AG04449 (cell line): ENCODE results near the gene ITGAL.
"Not testable (repeated sequence)": the region's sequence is repeated elsewhere in the genome, so short reads cannot be mapped to it uniquely, and the experiment has no call there.

Experiments used
- CTCF ChIA-PET: fragments of 350-600 bp; formaldehyde crosslinking; extraction: SDS; loops from one replicate; lab custom pipeline; 2021; ENCODE audit warnings: antibody characterized with exemption; lab: Yijun Ruan, JAX
- POLR2A ChIA-PET: fragments of 400-600, 350-600 bp; formaldehyde crosslinking; extraction: SDS; loops from one replicate; lab custom pipeline; 2020; ENCODE audit warnings: antibody characterized with exemption, inconsistent platforms; lab: Yijun Ruan, JAX
- DNase-seq: peaks from one replicate; pipeline ENCODE4 v3.0.0-alpha.2; 2010; ENCODE audit warnings: low read depth, low spot score
- H3K4me3 ChIP-seq: 2 replicates; pipeline ENCODE4 v1.5.1; 2011; ENCODE audit warnings: low read depth, mild to moderate bottlenecking, control low read depth, low read length
- CTCF ChIP-seq: IDR thresholded peaks from one replicate; pipeline ENCODE4 v1.5.1; 2011; ENCODE audit warnings: mild to moderate bottlenecking, moderate library complexity, low read length, control low read depth, inconsistent platforms; ENCODE audit not compliant: insufficient read depth; ENCODE audit errors: missing control alignments

ITGAL gene

GRCh38 chr16:30459456-30459855, 13.1 kb upstream of the ITGAL start:
- CTCF ChIA-PET: interaction anchor here (1.2 to 3.8 kb wide), 2 partner anchors 10 to 15 kb away, joined by 3 to 22 read pairs; no protein-coding TSS in a partner anchor
- no peak for DNase-seq
- no peak overlapping the region for H3K4me3 ChIP-seq
- POLR2A ChIA-PET: no interaction called here
- no peak for TF ChIP-seq CTCF

DNA sequence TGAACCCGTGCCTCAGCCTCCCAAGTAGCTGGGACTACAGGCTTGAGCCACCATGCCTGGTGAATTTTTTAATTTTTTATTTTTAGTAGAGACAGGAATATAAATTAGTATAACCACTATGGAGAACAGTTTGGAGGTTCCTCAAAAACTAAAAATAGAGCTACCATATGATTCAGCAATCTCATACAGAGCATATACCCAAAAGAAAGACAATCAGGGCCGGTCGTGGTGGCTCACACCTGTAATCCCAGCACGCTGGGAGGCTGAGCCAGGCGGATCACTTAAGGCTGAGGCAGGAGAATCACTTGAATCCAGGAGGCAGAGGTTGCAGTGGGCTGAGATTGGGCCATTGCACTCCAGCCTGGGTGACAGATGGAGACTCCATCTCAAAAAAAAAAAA, 11.1 kb upstream of the ITGAL start:
- DNase-seq, H3K4me3 ChIP-seq: not testable (repeated sequence)
- CTCF ChIA-PET: interaction anchor here (0.6 to 3.8 kb wide), 3 partner anchors 10 to 42 kb away, joined by 3 to 22 read pairs (median 4); no protein-coding TSS in a partner anchor
- POLR2A ChIA-PET: interaction anchor here (1.1 kb wide), 1 partner anchor 66 kb away, joined by 3 read pairs; no protein-coding TSS in a partner anchor

DNA sequence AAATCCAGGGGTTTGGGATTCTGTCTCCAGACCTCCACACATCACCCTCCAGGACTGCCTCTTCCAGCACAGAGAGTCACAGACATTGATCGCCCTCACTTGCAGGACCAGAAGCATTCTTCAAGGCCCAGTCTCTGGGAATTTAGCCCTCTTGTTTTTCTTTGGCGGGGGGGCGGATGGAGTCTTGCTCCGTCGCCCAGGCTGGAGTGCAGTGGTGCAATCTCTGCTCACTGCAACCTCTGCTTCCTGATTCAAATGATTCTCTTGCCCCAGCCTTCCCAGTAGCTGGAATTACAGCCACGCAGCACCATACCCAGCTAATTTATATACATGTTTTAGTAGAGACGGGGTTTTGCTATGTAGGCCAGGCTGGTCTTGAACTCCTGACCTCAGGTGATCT, 8.5 kb upstream of the ITGAL start:
- DNase-seq: no peak
- TF ChIP-seq CTCF: no peak
- no peak overlapping the region for H3K4me3 ChIP-seq
- ChIA-PET POLR2A (no interaction called here), CTCF (interaction anchor here (1.4 kb wide), 1 partner anchor 14 kb away, joined by 7 read pairs; no protein-coding TSS in a partner anchor)

GRCh38 chr16:30470170-30470512, 2.4 kb upstream of the ITGAL start:
- CTCF ChIA-PET: interaction anchor here (1.3 kb wide), 1 partner anchor 21 kb away, joined by 4 read pairs; no protein-coding TSS in a partner anchor
- POLR2A ChIA-PET: no interaction called here
- DNase-seq: no peak
- TF ChIP-seq CTCF: no peak
- no peak overlapping the region for H3K4me3 ChIP-seq

DNA sequence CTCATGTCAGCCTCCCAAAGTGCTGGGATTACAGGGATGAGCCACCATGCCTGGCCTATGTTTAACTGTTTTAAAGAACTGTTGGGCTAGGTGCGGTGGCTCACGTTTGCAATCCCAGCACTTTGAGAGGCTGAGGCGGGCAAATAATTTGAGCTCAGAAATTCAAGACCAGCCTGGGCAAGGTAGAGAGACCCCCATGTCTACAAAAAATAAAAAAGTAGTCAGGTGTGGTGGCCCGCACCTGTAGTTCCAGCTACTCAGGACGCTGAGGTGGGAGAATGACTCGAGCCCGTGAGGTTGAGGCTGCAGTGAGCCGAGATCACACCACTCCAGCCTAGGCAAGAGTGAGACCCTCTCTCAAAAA, 1.9 kb upstream of the ITGAL start:
- H3K4me3 ChIP-seq: no peak overlapping the region
- CTCF ChIA-PET: interaction anchor here (1.3 kb wide), 1 partner anchor 21 kb away, joined by 4 read pairs; no protein-coding TSS in a partner anchor
- POLR2A ChIA-PET: no interaction called here
- no peak for TF ChIP-seq CTCF
- no peak for DNase-seq

DNA sequence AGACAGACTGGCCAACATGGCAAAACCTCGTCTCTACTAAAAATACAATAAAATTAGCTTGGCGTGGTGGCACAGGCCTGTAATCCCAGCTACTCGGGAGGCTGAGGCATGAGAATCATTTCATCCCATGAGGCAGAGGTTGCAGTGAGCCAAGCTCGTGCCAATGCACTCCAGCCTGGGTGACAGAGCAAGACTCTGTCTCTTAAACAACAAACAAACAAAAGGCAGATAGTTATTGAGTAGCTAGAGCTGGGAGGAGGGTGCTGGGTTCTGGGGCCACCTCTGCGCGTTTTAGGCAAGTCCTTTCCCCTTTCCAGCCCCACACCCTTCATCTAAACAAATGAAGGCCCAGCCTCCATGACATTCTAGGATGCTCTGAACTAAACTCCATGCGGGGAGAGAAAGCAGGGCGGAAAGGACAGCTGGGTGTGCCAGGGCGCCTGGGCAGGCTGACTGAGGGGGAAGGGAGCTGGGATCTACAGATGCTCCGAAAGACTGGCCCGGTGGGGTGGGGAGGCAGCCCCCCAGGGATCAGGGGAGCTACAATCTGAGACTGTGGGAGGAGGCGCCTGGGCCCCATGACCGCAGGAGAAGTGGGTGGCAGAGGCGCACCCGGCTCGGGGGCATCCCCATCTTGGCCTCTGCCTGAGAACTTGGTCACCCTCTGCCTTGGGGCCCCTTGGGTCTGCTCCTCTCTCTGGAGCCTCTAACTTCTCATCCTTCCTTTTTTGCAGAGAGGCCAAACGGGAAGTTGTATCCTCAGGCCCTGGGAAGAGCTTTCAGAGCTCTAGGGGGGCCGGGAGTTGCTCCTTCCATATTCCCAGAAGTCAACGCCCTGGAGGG, 910 bp downstream of the ITGAL start:
- no peak for DNase-seq
- TF ChIP-seq CTCF: no peak
- H3K4me3 ChIP-seq: no peak overlapping the region
- ChIA-PET POLR2A (no interaction called here), CTCF (interaction anchor here (1.0 to 1.7 kb wide), 3 partner anchors 20 to 31 kb away, joined by 3 to 6 read pairs (median 4); no protein-coding TSS in a partner anchor)

- no peak for TF ChIP-seq CTCF
- H3K4me3 ChIP-seq: no peak overlapping the region
- CTCF ChIA-PET: interaction anchor here (1.3 to 1.7 kb wide), 2 partner anchors 24 to 32 kb away, joined by 3 to 6 read pairs; no protein-coding TSS in a partner anchor
- POLR2A ChIA-PET: no interaction called here
- no peak for DNase-seq
Measured at GRCh38 chr16:30474074-30474452, 1.5 kb downstream of the ITGAL start.
